Lung (tissue), 12 donors: Measurements from ENCODE around the gene NPAS3. TPM values are rescaled to one million over a fixed set of nuclear protein-coding genes. Genes with fewer than 3 reads are reported as not detected.
A peak's percentile ranks its signal among the peaks of the same experiment; 100 is the strongest.

Source experiments
- ATAC-seq: fragments of 200-7000 bp; cut with Tn5 transposase; one replicate; pipeline ENCODE4 v1.9.1; 2020; ENCODE audit warnings: moderate number of reproducible peaks; ENCODE audit not compliant: insufficient read depth, low FRiP score
- DNase-seq, 3 donors: peaks; one replicate each; pipeline ENCODE4 v3.0.0-alpha.2; 2013 to 2017
- H3K27ac ChIP-seq, 2 donors: one replicate each; pipeline ENCODE4 v1.5.1; 2013; ENCODE audit warnings: mild to moderate bottlenecking in 2 of 2, moderate library complexity in 2 of 2, control low read depth in 1 of 2, inconsistent platforms in 1 of 2, low read depth in 1 of 2, low read length in 1 of 2
- H3K27me3 ChIP-seq, 3 donors: one replicate each; pipeline ENCODE4 v1.5.1; 2013; ENCODE audit warnings: low read length in 2 of 3; ENCODE audit not compliant: control insufficient read depth in 3 of 3, insufficient read depth in 3 of 3
- H3K36me3 ChIP-seq, 4 donors: one replicate each; pipeline ENCODE4 v1.5.1; 2013; ENCODE audit warnings: low read length in 4 of 4, mild to moderate bottlenecking in 1 of 4, moderate library complexity in 1 of 4; ENCODE audit not compliant: control insufficient read depth in 4 of 4, insufficient read depth in 4 of 4
- H3K4me1 ChIP-seq, 5 donors: one replicate each; pipeline ENCODE4 v1.5.1; 2013; ENCODE audit warnings: low read length in 5 of 5, mild to moderate bottlenecking in 2 of 5, moderate library complexity in 1 of 5; ENCODE audit not compliant: control insufficient read depth in 5 of 5, insufficient read depth in 5 of 5
- H3K4me3 ChIP-seq: one replicate; pipeline ENCODE4 v1.5.1; 2013; ENCODE audit warnings: mild to moderate bottlenecking, control low read depth, moderate library complexity
- H3K9ac ChIP-seq, 2 donors: one replicate each; pipeline ENCODE4 v1.5.1; 2013; ENCODE audit warnings: low read length in 2 of 2, control low read depth in 1 of 2; ENCODE audit not compliant: insufficient read depth in 1 of 2
- H3K9me3 ChIP-seq, 4 donors: one replicate each; pipeline ENCODE4 v1.5.1; 2013; ENCODE audit warnings: low read length in 3 of 4, mild to moderate bottlenecking in 1 of 4, moderate library complexity in 1 of 4; ENCODE audit not compliant: control insufficient read depth in 4 of 4, insufficient read depth in 3 of 4
- CTCF ChIP-seq: IDR thresholded peaks from 2 replicates; pipeline ENCODE4 v1.5.1; 2012; ENCODE audit warnings: mild to moderate bottlenecking; ENCODE audit errors: control extremely low read depth, extremely low read depth
- WGBS, 2 donors: extraction: QIAGEN DNeasy Blood & Tissue Kit; methylation state at CpG; one replicate each; pipeline ENCODE4 v1.1.7; 2013; 5-methylcytosine and 5-hydroxymethylcytosine counted together
- polyA plus RNA-seq, 2 donors: library from polyadenylated mRNA; stranded (reverse); fragments of 200-250 nt; gene quantifications; one replicate each; pipeline ENCODE4 v1.2.1, GENCODE V29; 2013
- total RNA-seq, 2 donors: library from RNA; depleted of rRNA in 1 of 2; stranded (reverse); fragments of >200 nt in 1 of 2; gene quantifications; one replicate each; pipeline ENCODE4 v1.2.1, GENCODE V29; 2014 to 2021
- donor health status: control.
- donor health status: control.
- donor health status: Bipolar disorder and iron deficiency.
- donor health status: healthy.
- donor health status: DM: yes; HTN: yes; CAD: no.

The NPAS3 gene
- total and polyA plus RNA-seq, 4 donors: 0.13 to 0.48 (median 0.33) TPM

GRCh38 chr14:33467971-33468370 lies 529.3 kb downstream of the NPAS3 start:
- 90 to 92% methylated on average over 4 of the region's 4 CpGs for WGBS, 2 donors
- H3K27me3 ChIP-seq: no peaks in the 10 kb centered on the region
- ATAC-seq (no peak), DNase-seq (no peak)
- no peak overlapping the region for H3K4me3 ChIP-seq
- H3K9ac ChIP-seq: no peak overlapping the region
- no peaks in the 10 kb centered on the region for H3K4me1 ChIP-seq
- no peaks in the 10 kb centered on the region for H3K36me3 ChIP-seq
- H3K9me3 ChIP-seq: no peaks in the 10 kb centered on the region
- H3K27ac ChIP-seq: no peak overlapping the region
- TF ChIP-seq CTCF: no peak

GRCh38 chr14:33469898-33470297 lies 531.2 kb downstream of the NPAS3 start:
- no peak for TF ChIP-seq CTCF
- no peaks in the 10 kb centered on the region for H3K36me3 ChIP-seq
- no peak for ATAC-seq

DNA sequence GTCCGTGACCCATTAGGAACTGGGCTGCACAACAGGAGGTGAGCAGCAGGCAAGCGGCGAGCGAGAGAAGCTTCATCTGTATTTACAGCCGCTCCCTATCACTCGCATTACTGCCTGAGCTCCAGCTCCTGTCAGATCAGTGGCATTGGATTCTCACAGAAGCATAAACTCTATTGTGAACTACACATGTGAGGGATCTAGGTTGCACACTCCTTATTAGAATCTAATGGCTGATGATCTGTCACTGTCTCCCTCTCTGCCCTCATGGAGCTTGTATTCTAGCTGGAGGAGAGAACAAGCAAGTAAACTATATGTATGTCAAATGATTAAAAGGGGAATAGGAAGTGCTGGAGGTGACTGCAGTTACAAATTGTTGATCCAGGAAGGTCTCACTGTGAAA lies 533.1 kb downstream of the NPAS3 start:
- Histone ChIP-seq H3K4me3 (no peak overlapping the region), H3K36me3 (no peaks in the 10 kb centered on the region), H3K9me3 (no peaks in the 10 kb centered on the region), H3K4me1 (peaks cover 0 to 6% (median 0%) of the 10 kb centered on the region in 5 donors), H3K27me3 (no peaks in the 10 kb centered on the region), H3K27ac (no peak overlapping the region), H3K9ac (no peak overlapping the region)
- WGBS, 2 donors: 98 to 99% methylated on average over 6 of the region's 6 CpGs
- no peak for TF ChIP-seq CTCF
- DNase-seq (no peak), ATAC-seq (no peak)

More at GRCh38 chr14:33469898-33470297, 531.2 kb downstream of the NPAS3 start:
- DNase-seq: no peak
- H3K27me3 ChIP-seq: no peaks in the 10 kb centered on the region
- no peaks in the 10 kb centered on the region for H3K9me3 ChIP-seq
- no peak overlapping the region for H3K9ac ChIP-seq
- H3K4me3 ChIP-seq: no peak overlapping the region
- H3K4me1 ChIP-seq: no peaks in the 10 kb centered on the region
- 66 to 90% methylated on average over 1 of the region's 1 CpG for WGBS, 2 donors
- H3K27ac ChIP-seq: no peak overlapping the region

DNA sequence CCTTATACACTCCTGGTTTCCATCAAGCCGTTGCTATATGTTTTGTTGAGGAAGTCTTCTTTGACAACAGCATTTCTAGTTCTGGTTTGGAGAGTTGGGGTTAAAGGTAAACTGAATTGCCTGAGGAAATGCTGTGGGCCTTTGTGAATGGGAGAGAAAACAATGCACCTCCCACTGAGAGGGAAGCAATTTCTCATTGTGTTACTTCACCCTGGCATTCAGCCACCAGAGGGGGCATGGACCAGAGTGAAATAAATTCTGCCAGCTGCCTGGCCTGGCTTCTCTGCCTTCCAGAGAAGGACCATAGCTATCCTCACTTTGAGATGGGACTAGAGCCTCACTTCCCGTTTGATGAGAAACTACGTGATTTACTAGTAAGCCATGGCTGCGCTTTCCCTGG lies 536.9 kb downstream of the NPAS3 start:
- Histone ChIP-seq H3K4me1 (peaks cover 0 to 12% (median 0%) of the 10 kb centered on the region in 5 donors), H3K27me3 (peaks cover 0 to 5% (median 0%) of the 10 kb centered on the region in 3 donors), H3K27ac (no peak overlapping the region), H3K36me3 (no peaks in the 10 kb centered on the region), H3K9ac (no peak overlapping the region), H3K4me3 (no peak overlapping the region), H3K9me3 (no peaks in the 10 kb centered on the region)
- ATAC-seq (no peak), DNase-seq (peak; percentile 47 to 57 (median 51))
- 37 to 48% methylated on average over 4 of the region's 4 CpGs for WGBS, 2 donors
- TF ChIP-seq CTCF: no peak
